Measurements from ENCODE around the gene GLA. TPM values are rescaled to one million over a fixed set of nuclear protein-coding genes. Genes with fewer than 3 reads are reported as not detected.
A peak's percentile ranks its signal among the peaks of the same experiment; 100 is the strongest.

GLA gene
- total and polyA plus RNA-seq, 2 donors (not counting 1 experiment from before 2014, with no cell fraction given): 22.1 to 42.7 TPM

GRCh38 chrX:101348452-101349192 is 59.1 kb downstream of the GLA start, which contains the start of gene TIMM8A:
TSS of gene TIMM8A (minus strand) at chrX:101348742. CDS start at chrX:101348664, 78 bp downstream.
- intact Hi-C loops (cut with micrococcal nuclease): loop anchor here (1.0 to 2.0 kb wide), 2 partner anchors 42 to 60 kb away; partner anchors contain the start of gene HNRNPH2
- H3K36me3 ChIP-seq (replicated peaks in 1 of 2; ENCODE audit: control extremely low read depth in 1 of 2, control insufficient read depth in 1 of 2, extremely low read depth in 1 of 2, insufficient read depth in 2 of 2, low read length in 1 of 2): peaks cover 2 to 24% of the 10 kb centered on the region in 2 experiments
- 0% methylated on average over 15 of the region's 55 CpGs for WGBS (ENCODE audit: insufficient coverage)

More at GRCh38 chrX:101348452-101349192, 59.1 kb downstream of the GLA start, which contains the start of gene TIMM8A:
- peak within 1 kb of the TSS; percentile 76 for H3K9ac ChIP-seq (ENCODE audit: low read length)
- POLR2A ChIA-PET: interaction anchor here (0.5 to 1.1 kb wide), 3 partner anchors 35 to 70 kb away, joined by 4 to 5 read pairs (median 4); partner anchors contain the start of gene RPL36A
- Mint-ChIP-seq H3K9me3 (ENCODE audit: insufficient read depth) (no peaks in the 10 kb centered on the region), H3K27me3 (no peaks in the 10 kb centered on the region), H3K4me1 (peaks cover 12% of the 10 kb centered on the region), H3K4me3 (peak within 1 kb of the TSS; percentile 92), H3K27ac (peak within 1 kb of the TSS; percentile 86)
- CTCF ChIA-PET: interaction anchor here (1.8 kb wide), 2 partner anchors 42 to 69 kb away, joined by 5 to 12 read pairs; partner anchors contain the start of gene RPL36A
- H3K4me3 ChIP-seq (ENCODE audit: control extremely low read depth in 1 of 5, extremely low read depth in 1 of 5, insufficient read depth in 1 of 5, low read depth in 2 of 5, low read length in 4 of 5): peak within 1 kb of the TSS; percentile 64 to 81 (median 74)
- H3K79me2 ChIP-seq (ENCODE audit: control insufficient read depth, insufficient read depth, low read length): peaks cover 30% of the 10 kb centered on the region
- H3K27me3 ChIP-seq (replicated peaks in 1 of 4; ENCODE audit: control extremely low read depth in 1 of 4, control insufficient read depth in 3 of 4, insufficient read depth in 4 of 4, low read length in 3 of 4): no peaks in the 10 kb centered on the region
- H3K9me3 ChIP-seq (ENCODE audit: control extremely low read depth in 1 of 3, control insufficient read depth in 2 of 3, insufficient read depth in 1 of 3, low read length in 2 of 3): no peaks in the 10 kb centered on the region
- ATAC-seq (ENCODE audit: low read depth) (peak; percentile 99), DNase-seq (peak; percentile 82)
- TF ChIP-seq EZH2 (IDR thresholded peaks at IDR 0.05; ENCODE audit: borderline replicate concordance, insufficient read depth, low read depth, low read length, poor library complexity, severe bottlenecking): no peak
- TF ChIP-seq CTCF (IDR thresholded peaks at IDR 0.05): no peak
- peak within 1 kb of the TSS; percentile 74 for H3K4me2 ChIP-seq (replicated peaks; ENCODE audit: low read depth, low read length, poor library complexity, severe bottlenecking)
- H3K4me1 ChIP-seq (ENCODE audit: control insufficient read depth in 2 of 2, insufficient read depth in 2 of 2, low read length in 2 of 2): peaks cover 3 to 15% of the 10 kb centered on the region in 2 donors
- H3K27ac ChIP-seq (ENCODE audit: low read length in 2 of 2): peak within 1 kb of the TSS; percentile 55 to 81
- no peaks in the 10 kb centered on the region for H4K20me1 ChIP-seq (ENCODE audit: control insufficient read depth, insufficient read depth, low read length, poor library complexity, severe bottlenecking)
- peak within 1 kb of the TSS; percentile 86 for H2AFZ ChIP-seq (ENCODE audit: insufficient read depth, low read depth, low read length, poor library complexity, severe bottlenecking)
